SK-N-MC (cell line): ENCODE measurements around the gene ZC3H12C.

Source experiments
- EZH2 ChIP-seq: fragments of 200-600 bp; sonication (generic); IDR thresholded peaks from one replicate; pipeline ENCODE4 v1.6.1; 2017; ENCODE audit warnings: antibody characterized with exemption
- POLR2AphosphoS5 ChIP-seq: IDR thresholded peaks from 2 replicates; pipeline ENCODE4 v1.6.1; 2012; ENCODE audit warnings: mild to moderate bottlenecking, low read depth, low read length, borderline replicate concordance

- TF ChIP-seq POLR2AphosphoS5 (no peak), EZH2 (no peak)
Observed at GRCh38 chr11:110061296-110061695, 31.9 kb upstream of the ZC3H12C start.
